Progenitor cell of endocrine pancreas (in vitro differentiated cells): ENCODE measurements around the gene ETFA. TPM values are rescaled to one million over a fixed set of nuclear protein-coding genes. Genes with fewer than 3 reads are reported as not detected.

Source experiments
- DNase-seq: peaks from one replicate; pipeline ENCODE4 v3.0.0; 2021; ENCODE audit warnings: low spot score; ENCODE audit not compliant: unreplicated experiment
- H3K27ac Mint-ChIP-seq: 2 replicates; pipeline ENCODE4 v1.8.0; 2021; ENCODE audit warnings: mild to moderate bottlenecking, moderate library complexity, mixed read lengths
- H3K27me3 Mint-ChIP-seq: 2 replicates; pipeline ENCODE4 v1.8.0; 2021; ENCODE audit warnings: mixed read lengths
- H3K36me3 Mint-ChIP-seq: 2 replicates; pipeline ENCODE4 v1.8.0; 2022; ENCODE audit warnings: mixed read lengths; ENCODE audit not compliant: insufficient read depth
- H3K4me1 Mint-ChIP-seq: 2 replicates; pipeline ENCODE4 v1.8.0; 2021; ENCODE audit warnings: low read depth, mixed read lengths
- H3K4me3 Mint-ChIP-seq: 2 replicates; pipeline ENCODE4 v1.8.0; 2021; ENCODE audit warnings: low read depth, mild to moderate bottlenecking, moderate library complexity, mixed read lengths
- H3K9me3 Mint-ChIP-seq: 2 replicates; pipeline ENCODE4 v1.8.0; 2021; ENCODE audit warnings: low read depth, mixed read lengths
- total RNA-seq: library from RNA; stranded (reverse); gene quantifications from 2 replicates; pipeline ENCODE4 v1.2.1, GENCODE V29; 2021
- TF ChIP-seq, protein P1 (sequence below): fragments of 200-600 bp; sonication (generic); IDR thresholded peaks from one replicate; pipeline ENCODE4 v1.5.0; 2021; ENCODE audit warnings: antibody characterized with exemption, mild to moderate bottlenecking; ENCODE audit not compliant: unreplicated experiment

ETFA gene
- total RNA-seq, 1 donor from 2014 or later = 105 TPM

- TF ChIP-seq, protein P1, sequence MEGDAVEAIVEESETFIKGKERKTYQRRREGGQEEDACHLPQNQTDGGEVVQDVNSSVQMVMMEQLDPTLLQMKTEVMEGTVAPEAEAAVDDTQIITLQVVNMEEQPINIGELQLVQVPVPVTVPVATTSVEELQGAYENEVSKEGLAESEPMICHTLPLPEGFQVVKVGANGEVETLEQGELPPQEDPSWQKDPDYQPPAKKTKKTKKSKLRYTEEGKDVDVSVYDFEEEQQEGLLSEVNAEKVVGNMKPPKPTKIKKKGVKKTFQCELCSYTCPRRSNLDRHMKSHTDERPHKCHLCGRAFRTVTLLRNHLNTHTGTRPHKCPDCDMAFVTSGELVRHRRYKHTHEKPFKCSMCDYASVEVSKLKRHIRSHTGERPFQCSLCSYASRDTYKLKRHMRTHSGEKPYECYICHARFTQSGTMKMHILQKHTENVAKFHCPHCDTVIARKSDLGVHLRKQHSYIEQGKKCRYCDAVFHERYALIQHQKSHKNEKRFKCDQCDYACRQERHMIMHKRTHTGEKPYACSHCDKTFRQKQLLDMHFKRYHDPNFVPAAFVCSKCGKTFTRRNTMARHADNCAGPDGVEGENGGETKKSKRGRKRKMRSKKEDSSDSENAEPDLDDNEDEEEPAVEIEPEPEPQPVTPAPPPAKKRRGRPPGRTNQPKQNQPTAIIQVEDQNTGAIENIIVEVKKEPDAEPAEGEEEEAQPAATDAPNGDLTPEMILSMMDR = no peak
- Mint-ChIP-seq H3K27me3 (no peaks in the 10 kb centered on the region), H3K4me3 (no peak overlapping the region), H3K4me1 (no peaks in the 10 kb centered on the region), H3K36me3 (peaks cover 1% of the 10 kb centered on the region), H3K27ac (peak overlapping the region; percentile 39), H3K9me3 (no peaks in the 10 kb centered on the region)
- no peak for DNase-seq
Observed at GRCh38 chr15:76208084-76208785, 103.0 kb downstream of the ETFA start.

GRCh38 chr15:76206325-76206976 is 104.8 kb downstream of the ETFA start:
- Mint-ChIP-seq H3K36me3 (peaks cover 1% of the 10 kb centered on the region), H3K4me1 (no peaks in the 10 kb centered on the region), H3K9me3 (no peaks in the 10 kb centered on the region), H3K27me3 (no peaks in the 10 kb centered on the region), H3K27ac (no peak overlapping the region), H3K4me3 (no peak overlapping the region)
- no peak for DNase-seq
- TF ChIP-seq, protein P1 = no peak

DNA sequence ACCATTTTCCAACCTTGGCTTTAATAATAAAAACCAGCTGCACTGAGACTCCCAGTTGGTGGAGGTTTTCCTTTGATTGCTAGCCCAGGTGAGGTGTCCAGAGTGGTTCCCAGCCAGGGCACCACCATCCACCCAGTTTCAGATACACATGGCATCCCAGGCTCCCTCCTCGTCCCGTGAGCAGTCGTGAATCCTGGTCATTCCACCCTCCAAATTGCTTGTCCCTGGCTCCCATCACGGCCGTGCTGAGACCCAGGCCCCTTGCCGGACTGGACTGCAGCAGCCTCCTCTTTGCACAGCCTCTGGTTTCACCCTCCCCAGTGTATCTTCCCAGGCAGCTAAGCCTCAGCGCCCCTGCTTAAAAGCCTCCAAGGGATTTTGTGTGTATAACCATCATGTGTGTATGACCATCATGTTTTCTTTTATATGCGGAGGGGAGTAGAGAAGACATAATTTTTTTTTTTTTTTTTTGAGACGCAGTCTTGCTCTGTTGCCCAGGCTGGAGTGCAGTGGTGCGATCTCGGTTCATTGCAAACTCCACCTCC is 106.3 kb downstream of the ETFA start:
- Mint-ChIP-seq H3K27ac (no peak overlapping the region), H3K4me1 (no peaks in the 10 kb centered on the region), H3K27me3 (no peaks in the 10 kb centered on the region)

DNA sequence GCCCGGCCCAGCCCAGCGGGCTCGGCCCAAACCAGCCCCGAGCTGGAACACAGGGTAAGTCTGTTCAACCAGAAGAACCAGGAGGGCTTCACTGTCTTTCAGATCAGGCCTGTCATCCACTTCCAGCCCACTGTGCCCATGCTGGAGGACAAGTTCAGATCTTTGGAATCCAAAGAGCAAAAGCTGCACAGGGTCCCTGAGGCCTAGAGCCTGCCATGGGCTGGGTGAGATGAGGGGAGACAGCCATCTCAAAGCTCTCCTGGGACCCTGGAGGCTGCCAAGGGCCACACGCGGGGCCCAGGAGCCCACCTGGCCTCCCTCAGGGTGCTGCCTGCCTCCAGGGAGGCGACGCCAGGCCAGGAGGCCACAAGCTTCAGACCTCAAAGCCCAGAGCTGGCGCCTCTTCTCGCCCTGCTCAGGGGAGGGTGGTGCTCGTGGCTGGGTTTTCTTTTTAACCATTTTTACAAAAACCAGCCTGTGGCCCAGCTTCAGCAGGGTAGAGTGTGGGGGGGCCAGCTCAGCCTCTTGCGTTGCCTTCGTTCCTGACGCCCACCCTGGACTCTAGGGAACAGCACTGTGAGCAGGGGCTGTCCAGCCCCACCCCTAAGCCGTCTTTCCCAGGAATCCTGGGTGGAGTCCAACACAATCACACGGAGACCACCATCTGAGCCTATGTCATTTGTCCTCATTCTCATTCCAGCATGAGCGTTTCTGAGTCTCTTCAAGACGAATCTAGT is 107.0 kb downstream of the ETFA start:
- DNase-seq = no peak
- H3K4me3 Mint-ChIP-seq = no peak overlapping the region
- no peak overlapping the region for H3K27ac Mint-ChIP-seq
- no peaks in the 10 kb centered on the region for H3K27me3 Mint-ChIP-seq
- TF ChIP-seq, protein P1 = no peak
- H3K36me3 Mint-ChIP-seq = peaks cover 1% of the 10 kb centered on the region
- no peaks in the 10 kb centered on the region for H3K4me1 Mint-ChIP-seq
- H3K9me3 Mint-ChIP-seq = no peaks in the 10 kb centered on the region

More for the DNA sequence above, 106.3 kb downstream of the ETFA start:
- Mint-ChIP-seq H3K4me3 (no peak overlapping the region), H3K9me3 (no peaks in the 10 kb centered on the region), H3K36me3 (peaks cover 1% of the 10 kb centered on the region)
- DNase-seq = no peak
- TF ChIP-seq, protein P1 = no peak
